ENCODE measurements around the gene UGGT2. TPM values are rescaled to one million over a fixed set of nuclear protein-coding genes. Genes with fewer than 3 reads are reported as not detected.
"Not testable (repeated sequence)": the region's sequence is repeated elsewhere in the genome, so short reads cannot be mapped to it uniquely, and the experiment has no call there.

Gene UGGT2
- total and polyA plus RNA-seq, 7 donors: 1.2 to 40.2 (median 32.7) TPM

- WGBS, 2 donors: 95 to 96% methylated on average over 5 of the region's 5 CpGs
- TF ChIP-seq POLR2A (IDR thresholded peaks at IDR 0.05): no peak
- no peak for TF ChIP-seq EP300 (IDR thresholded peaks at IDR 0.05)
- TF ChIP-seq POLR2AphosphoS5 (IDR thresholded peaks at IDR 0.05): no peak
- no peak for TF ChIP-seq CTCF (IDR thresholded peaks at IDR 0.05)
- peaks cover 0 to 14% (median 0%) of the 10 kb centered on the region in 4 donors for H3K4me1 ChIP-seq
- DNase-seq: no peak
- intact Hi-C loops (cut with DNase I): no loop called here
- no peaks in the 10 kb centered on the region for H3K9me3 ChIP-seq
- no peaks in the 10 kb centered on the region for H3K27me3 ChIP-seq
- no peaks in the 10 kb centered on the region for H3K36me3 ChIP-seq
- no peak overlapping the region for H3K4me3 ChIP-seq
- no peak overlapping the region for H3K27ac ChIP-seq
These were observed 65.4 kb downstream of the UGGT2 start for GRCh38 chr13:95987841-95988240.

- H3K4me1 ChIP-seq: peaks cover 0 to 10% (median 0%) of the 10 kb centered on the region in 4 donors
- 70 to 89% methylated on average over 4 of the region's 4 CpGs for WGBS, 2 donors
These were observed 71.1 kb downstream of the UGGT2 start for GRCh38 chr13:95982144-95982543.

GRCh38 chr13:95972651-95973050 lies 80.5 kb downstream of the UGGT2 start:
- H3K4me1 ChIP-seq: peaks cover 0 to 14% (median 3%) of the 10 kb centered on the region in 4 donors
- H3K27ac ChIP-seq; H3K9me3 ChIP-seq; DNase-seq; H3K4me3 ChIP-seq; intact Hi-C loops (cut with DNase I); H3K36me3 ChIP-seq; H3K27me3 ChIP-seq: not testable (repeated sequence)
- WGBS, 2 donors: 86 to 95% methylated on average over 6 of the region's 6 CpGs

More at GRCh38 chr13:95982144-95982543, 71.1 kb downstream of the UGGT2 start:
- Histone ChIP-seq H3K27ac (no peak overlapping the region), H3K27me3 (no peaks in the 10 kb centered on the region), H3K9me3 (no peaks in the 10 kb centered on the region), H3K36me3 (no peaks in the 10 kb centered on the region), H3K4me3 (no peak overlapping the region)
- intact Hi-C loops (cut with DNase I): no loop called here
- DNase-seq: no peak
- TF ChIP-seq EP300 (IDR thresholded peaks at IDR 0.05) (no peak), POLR2A (IDR thresholded peaks at IDR 0.05) (no peak), CTCF (IDR thresholded peaks at IDR 0.05) (no peak), POLR2AphosphoS5 (IDR thresholded peaks at IDR 0.05) (no peak)

- TF ChIP-seq EP300 (IDR thresholded peaks at IDR 0.05): no peak
- TF ChIP-seq POLR2AphosphoS5 (IDR thresholded peaks at IDR 0.05): no peak
- TF ChIP-seq POLR2A (IDR thresholded peaks at IDR 0.05): no peak
- TF ChIP-seq CTCF (IDR thresholded peaks at IDR 0.05): no peak
- Histone ChIP-seq H3K4me1 (peaks cover 0 to 14% (median 3%) of the 10 kb centered on the region in 4 donors), H3K27me3 (no peaks in the 10 kb centered on the region), H3K36me3 (no peaks in the 10 kb centered on the region), H3K27ac (no peak overlapping the region), H3K4me3 (no peak overlapping the region), H3K9me3 (no peaks in the 10 kb centered on the region)
- WGBS, 2 donors: 91 to 98% methylated on average over 2 of the region's 2 CpGs
- intact Hi-C loops (cut with DNase I): no loop called here
- DNase-seq: no peak
These were observed 82.3 kb downstream of the UGGT2 start for GRCh38 chr13:95970878-95971277.

- no peak overlapping the region for H3K4me3 ChIP-seq
These were observed 84.3 kb downstream of the UGGT2 start for GRCh38 chr13:95968906-95969305.

More at GRCh38 chr13:95968906-95969305, 84.3 kb downstream of the UGGT2 start:
- Histone ChIP-seq H3K27me3 (no peaks in the 10 kb centered on the region), H3K27ac (no peak overlapping the region), H3K9me3 (no peaks in the 10 kb centered on the region), H3K4me1 (peaks cover 0 to 14% (median 3%) of the 10 kb centered on the region in 4 donors), H3K36me3 (no peaks in the 10 kb centered on the region)
- intact Hi-C loops (cut with DNase I): no loop called here
- no peak for DNase-seq
- 75 to 86% methylated on average over 2 of the region's 2 CpGs for WGBS, 2 donors
- TF ChIP-seq CTCF (IDR thresholded peaks at IDR 0.05) (no peak), EP300 (IDR thresholded peaks at IDR 0.05) (no peak), POLR2A (IDR thresholded peaks at IDR 0.05) (no peak), POLR2AphosphoS5 (IDR thresholded peaks at IDR 0.05) (peak in 3 of 4 donors; percentile 13 to 74 (median 70))
